Mesenteric fat pad (tissue), 1 donor: ENCODE measurements around the gene IL11RA. TPM values are rescaled to one million over a fixed set of nuclear protein-coding genes. Genes with fewer than 3 reads are reported as not detected.

Source experiments
- total RNA-seq: library from RNA; stranded (reverse); fragmentation: NEBNext Ultra II Directional; extraction: Animal tissue kit (Norgen Biotek cat#: 25700); gene quantifications from one replicate; pipeline ENCODE4 v1.2.1, GENCODE V29; 2021
- donor health status: DM: yes; HTN: yes; CAD: no.

The IL11RA gene
- total RNA-seq, 1 donor from 2014 or later = 15.6 TPM

Other genes starting within 250 kb of the IL11RA start
- gene FAM219A, start 193.6 kb upstream of the IL11RA start, total RNA-seq = 53.9 TPM
- not detected for gene DNAI1, start 193.4 kb upstream of the IL11RA start, total RNA-seq
- not detected for gene ENHO, start 129.2 kb upstream of the IL11RA start, total RNA-seq
- gene CNTFR, start 62.5 kb upstream of the IL11RA start, total RNA-seq = 116 TPM
- gene RPP25L, start 40.1 kb upstream of the IL11RA start, total RNA-seq = 14.8 TPM
- gene DCTN3, start 31.7 kb upstream of the IL11RA start, total RNA-seq = 61.5 TPM
- gene ARID3C, start 23.1 kb upstream of the IL11RA start, total RNA-seq = not detected
- 48.3 TPM for gene SIGMAR1, start 14.4 kb upstream of the IL11RA start, total RNA-seq
- 21.3 TPM for gene GALT, start 5.5 kb upstream of the IL11RA start, total RNA-seq
- not detected for gene CCL27, start 10.5 kb downstream of the IL11RA start, total RNA-seq
- gene CCL19, start 39.1 kb downstream of the IL11RA start, total RNA-seq = not detected
- 18.0 TPM for gene CCL21, start 58.0 kb downstream of the IL11RA start, total RNA-seq